Sciatic nerve (tissue), 2 donors: ENCODE measurements around the gene PPFIA1. TPM values are rescaled to one million over a fixed set of nuclear protein-coding genes. Genes with fewer than 3 reads are reported as not detected.
"Not testable (repeated sequence)": the region's sequence is repeated elsewhere in the genome, so short reads cannot be mapped to it uniquely, and the experiment has no call there.

Source experiments
- ATAC-seq: fragments of 200-7000 bp; cut with Tn5 transposase; one replicate; pipeline ENCODE4 v1.9.1; 2020; ENCODE audit warnings: mild to moderate bottlenecking, moderate library complexity
- DNase-seq: peaks from one replicate; pipeline ENCODE4 v3.0.0-alpha.2; 2020; ENCODE audit warnings: low spot score
- intact Hi-C: fragments of 100-400 bp; cut with DNase I; formaldehyde crosslinking; loops from one replicate; pipeline ENCODE4 v1.14.2; 2022
- total RNA-seq: library from RNA; stranded (reverse); fragmentation: NEBNext Ultra II Directional; extraction: Animal tissue kit (Norgen Biotek cat#: 25700); gene quantifications from one replicate; pipeline ENCODE4 v1.2.1, GENCODE V29; 2021
- donor health status: DM: no; HTN: no; CAD: no.
- donor health status: DM: no; HTN: no; CAD: no.

Gene PPFIA1
- total RNA-seq, 1 donor from 2014 or later, result 82.4 TPM

GRCh38 chr11:70372076-70372475, 101.6 kb downstream of the PPFIA1 start:
- ATAC-seq (no peak), DNase-seq (no peak)
- intact Hi-C loops, result no loop called here

GRCh38 chr11:70376621-70377020, 106.1 kb downstream of the PPFIA1 start:
- ATAC-seq (no peak), DNase-seq (no peak)
- intact Hi-C loops, result no loop called here

- DNase-seq (no peak), ATAC-seq (no peak)
- intact Hi-C loops, result no loop called here
Measured at GRCh38 chr11:70377645-70378044, 107.2 kb downstream of the PPFIA1 start.

- intact Hi-C loops, result no loop called here
- DNase-seq (no peak), ATAC-seq (no peak)
Measured at GRCh38 chr11:70378506-70379134, 108.1 kb downstream of the PPFIA1 start.

GRCh38 chr11:70381350-70381749, 110.9 kb downstream of the PPFIA1 start:
- ATAC-seq, result no peak
- intact Hi-C loops, result no loop called here

GRCh38 chr11:70381872-70382861, 111.7 kb downstream of the PPFIA1 start:
- intact Hi-C loops, result no loop called here
- no peak for DNase-seq
- peak; percentile 65 for ATAC-seq

More at GRCh38 chr11:70381350-70381749, 110.9 kb downstream of the PPFIA1 start:
- no peak for DNase-seq

- no peak for DNase-seq
- intact Hi-C loops, result no loop called here
- no peak for ATAC-seq
Measured at GRCh38 chr11:70383664-70384565, 113.4 kb downstream of the PPFIA1 start.

GRCh38 chr11:70384566-70385152, 114.2 kb downstream of the PPFIA1 start:
- DNase-seq (no peak), ATAC-seq (no peak)
- intact Hi-C loops, result no loop called here

GRCh38 chr11:70387564-70387963, 117.1 kb downstream of the PPFIA1 start:
- no peak for DNase-seq
- no peak for ATAC-seq
- intact Hi-C loops, result no loop called here

GRCh38 chr11:70389201-70389600, 118.7 kb downstream of the PPFIA1 start:
- DNase-seq (no peak), ATAC-seq (no peak)
- intact Hi-C loops, result no loop called here

GRCh38 chr11:70390882-70391281, 120.4 kb downstream of the PPFIA1 start:
- DNase-seq, intact Hi-C loops, ATAC-seq: not testable (repeated sequence)

GRCh38 chr11:70394211-70394950, 123.9 kb downstream of the PPFIA1 start:
- intact Hi-C loops, result no loop called here
- DNase-seq, result no peak
- no peak for ATAC-seq

- DNase-seq (no peak), ATAC-seq (peak; percentile 10)
- intact Hi-C loops, result no loop called here
Measured at GRCh38 chr11:70397336-70397982, 127.0 kb downstream of the PPFIA1 start.

- intact Hi-C loops, result no loop called here
- DNase-seq (peak; percentile 91), ATAC-seq (peak; percentile 92)
Measured at GRCh38 chr11:70397983-70398833, 127.7 kb downstream of the PPFIA1 start, which contains the start of gene CTTN. CTTN (plus strand) TSS chr11:70398529; CDS start chr11:70407298, 8,769 bp downstream.

GRCh38 chr11:70398834-70399680, 128.6 kb downstream of the PPFIA1 start:
- ATAC-seq (peak; percentile 12), DNase-seq (no peak)
- intact Hi-C loops, result no loop called here

GRCh38 chr11:70399681-70400112, 129.2 kb downstream of the PPFIA1 start:
- intact Hi-C loops, result no loop called here

More at GRCh38 chr11:70399681-70400112, 129.2 kb downstream of the PPFIA1 start:
- ATAC-seq (peak; percentile 89), DNase-seq (peak; percentile 86)
